Gastrocnemius medialis (tissue), 4 donors: Measurements from ENCODE around the gene CACNB4. TPM values are rescaled to one million over a fixed set of nuclear protein-coding genes. Genes with fewer than 3 reads are reported as not detected.
"Not testable (repeated sequence)": the region's sequence is repeated elsewhere in the genome, so short reads cannot be mapped to it uniquely, and the experiment has no call there.

Experiments
- ATAC-seq, 2 donors: fragments of 150-250 bp; one replicate each; pipeline ENCODE4 v1.9.1; 2016
- DNase-seq, 2 donors: peaks; one replicate each; pipeline ENCODE4 v3.0.0-alpha.2; 2019
- H3K27ac ChIP-seq, 4 donors: fragments of 200-600 bp; sonication (generic); 1 replicate in 1 of 4; 2 replicates in 3 of 4; pipeline ENCODE4 v1.5.1; 2016 to 2018; ENCODE audit warnings: mild to moderate bottlenecking in 2 of 4, moderate library complexity in 1 of 4
- H3K27me3 ChIP-seq, 3 donors: fragments of 200-600 bp; sonication (generic) in 2 of 3; 1 replicate in 1 of 3; 2 replicates in 2 of 3; pipeline versions ENCODE4 v1.5.1 to v1.6.0; 2016 to 2019; ENCODE audit warnings: mild to moderate bottlenecking in 1 of 3, moderate library complexity in 1 of 3
- H3K36me3 ChIP-seq, 2 donors: fragments of 200-600 bp; sonication (generic) in 1 of 2; one replicate each; pipeline ENCODE4 v1.5.1; 2017 to 2018
- H3K4me1 ChIP-seq, 2 donors: fragments of 200-600 bp; sonication (generic) in 1 of 2; one replicate each; pipeline ENCODE4 v1.5.1; 2016 to 2017; ENCODE audit warnings: mild to moderate bottlenecking in 2 of 2
- H3K4me3 ChIP-seq, 4 donors: fragments of 200-600 bp; sonication (generic) in 3 of 4; 1 replicate in 1 of 4; 2 replicates in 3 of 4; pipeline ENCODE4 v1.5.1; 2016 to 2019; ENCODE audit warnings: mild to moderate bottlenecking in 2 of 4
- H3K9me3 ChIP-seq, 3 donors: fragments of 200-600 bp; sonication (generic) in 2 of 3; 1 replicate in 1 of 3; 2 replicates in 2 of 3; pipeline ENCODE4 v1.5.1; 2016 to 2019
- CTCF ChIP-seq, 5 experiments: fragments of 450-650 bp in 3 of 5; fragments of 200-600 bp in 2 of 5; sonication (generic) in 2 of 5; IDR thresholded peaks in 4 of 5; conservative IDR thresholded peaks in 1 of 5; 1 replicate in 4 of 5; 2 replicates in 1 of 5; pipeline ENCODE4 v1.5.1; 2016 to 2019; ENCODE audit warnings: antibody characterized with exemption in 5 of 5, mild to moderate bottlenecking in 3 of 5, moderate library complexity in 3 of 5
- POLR2A ChIP-seq, 2 donors: fragments of 450-650 bp; IDR thresholded peaks; one replicate each; pipeline ENCODE4 v1.6.1; 2017; ENCODE audit warnings: antibody characterized with exemption in 2 of 2, mild to moderate bottlenecking in 2 of 2, moderate library complexity in 2 of 2
- in situ Hi-C, 4 donors: fragments of 200-750 bp; cut with MboI; loops; one replicate each; pipeline versions ENCODE4 v1.15.0 to v1.8.0; 2017; ENCODE audit warnings: low sequenced_read_pairs in 4 of 4
- intact Hi-C: fragments of 100-400 bp; cut with DNase I; formaldehyde crosslinking; loops from one replicate; pipeline ENCODE4 v1.15.1; 2023; ENCODE audit warnings: low total_unique reads
- total RNA-seq, 4 donors: library from RNA; depleted of rRNA; stranded (reverse); fragments of >200 nt; gene quantifications; one replicate each; pipeline versions ENCODE4 v1.1.0 to v1.2.3, GENCODE V29; 2016

CACNB4 gene
- total RNA-seq, 4 donors from 2014 or later, result 0.04 to 0.56 (median 0.36) TPM

- no peaks in the 10 kb centered on the region for H3K27me3 ChIP-seq
- H3K4me1 ChIP-seq, result peaks cover 12 to 16% of the 10 kb centered on the region in 2 donors
- in situ Hi-C loops, result loop anchor here (25.0 kb wide), 4 partner anchors 168 to 393 kb away; partner anchors contain the start of gene ARL5A (in 2 of the 4)
- no peak for DNase-seq
- H3K27ac ChIP-seq, result no peak overlapping the region
- intact Hi-C loops, result loop anchor here (2.0 kb wide), 1 partner anchor 177 kb away; the partner anchor contains the start of gene ARL5A
- no peak overlapping the region for H3K4me3 ChIP-seq
- H3K36me3 ChIP-seq, result no peaks in the 10 kb centered on the region
- ATAC-seq, result no peak
- TF ChIP-seq CTCF (IDR thresholded peaks at IDR 0.05 in 4 of 5, conservative IDR thresholded peaks at IDR 0.05 in 1 of 5), result no peak
- no peak for TF ChIP-seq POLR2A (IDR thresholded peaks at IDR 0.05)
- no peaks in the 10 kb centered on the region for H3K9me3 ChIP-seq
Observed at GRCh38 chr2:152005607-152006006, 93.2 kb downstream of the CACNB4 start.

GRCh38 chr2:152003283-152003682 lies 95.6 kb downstream of the CACNB4 start:
- H3K4me1 ChIP-seq, result peaks cover 12 to 16% of the 10 kb centered on the region in 2 donors
- H3K27ac ChIP-seq, result peak overlapping the region in 2 of 4 donors; percentile 48 to 61
- DNase-seq, result peak in 1 of 2 donors; percentile 25
- ATAC-seq, result peak; percentile 25 to 61
- H3K36me3 ChIP-seq, intact Hi-C loops, H3K9me3 ChIP-seq, H3K27me3 ChIP-seq: not testable (repeated sequence)
- in situ Hi-C loops, result loop anchor here (25.0 kb wide), 4 partner anchors 166 to 391 kb away; partner anchors contain the start of gene ARL5A (in 2 of the 4)
- H3K4me3 ChIP-seq, result peak overlapping the region in 1 of 4 donors; percentile 22

- peak; percentile 14 to 33 for DNase-seq
- Histone ChIP-seq H3K4me3 (no peak overlapping the region), H3K27ac (no peak overlapping the region), H3K9me3 (no peaks in the 10 kb centered on the region), H3K4me1 (peaks cover 6 to 7% of the 10 kb centered on the region in 2 donors), H3K27me3 (no peaks in the 10 kb centered on the region), H3K36me3 (no peaks in the 10 kb centered on the region)
- in situ Hi-C loops (loop anchor here in 1 of 4 donors (10.0 kb wide), 1 partner anchor 154 kb away; no protein-coding TSS in a partner anchor), intact Hi-C loops (loop anchor here (1.0 kb wide), 1 partner anchor 27 kb away; no protein-coding TSS in a partner anchor)
- ATAC-seq, result peak; percentile 51
- TF ChIP-seq POLR2A (IDR thresholded peaks at IDR 0.05) (no peak), CTCF (IDR thresholded peaks at IDR 0.05 in 4 of 5, conservative IDR thresholded peaks at IDR 0.05 in 1 of 5) (peak; percentile 49 to 87 (median 69))
Observed at GRCh38 chr2:151999053-151999452, 99.8 kb downstream of the CACNB4 start.

- Histone ChIP-seq H3K4me1 (no peaks in the 10 kb centered on the region), H3K9me3 (no peaks in the 10 kb centered on the region), H3K27me3 (no peaks in the 10 kb centered on the region), H3K4me3 (no peak overlapping the region), H3K27ac (no peak overlapping the region), H3K36me3 (no peaks in the 10 kb centered on the region)
- in situ Hi-C loops (loop anchor here in 1 of 4 donors (10.0 kb wide), 1 partner anchor 152 kb away; no protein-coding TSS in a partner anchor), intact Hi-C loops (no loop called here)
- no peak for ATAC-seq
- no peak for TF ChIP-seq POLR2A (IDR thresholded peaks at IDR 0.05)
- TF ChIP-seq CTCF (IDR thresholded peaks at IDR 0.05 in 4 of 5, conservative IDR thresholded peaks at IDR 0.05 in 1 of 5), result no peak
- no peak for DNase-seq
Observed at GRCh38 chr2:151996243-151997003, 102.4 kb downstream of the CACNB4 start.

GRCh38 chr2:151995161-151995557 lies 103.7 kb downstream of the CACNB4 start:
- in situ Hi-C loops, result loop anchor here in 1 of 4 donors (10.0 kb wide), 1 partner anchor 150 kb away; no protein-coding TSS in a partner anchor
- Histone ChIP-seq H3K4me3 (no peak overlapping the region), H3K4me1 (no peaks in the 10 kb centered on the region), H3K27ac (no peak overlapping the region), H3K9me3 (no peaks in the 10 kb centered on the region), H3K27me3 (no peaks in the 10 kb centered on the region), H3K36me3 (no peaks in the 10 kb centered on the region)
- TF ChIP-seq CTCF (IDR thresholded peaks at IDR 0.05 in 4 of 5, conservative IDR thresholded peaks at IDR 0.05 in 1 of 5) (no peak), POLR2A (IDR thresholded peaks at IDR 0.05) (no peak)
- intact Hi-C loops, result no loop called here
- DNase-seq, result no peak
- no peak for ATAC-seq

GRCh38 chr2:151994178-151994577 lies 104.7 kb downstream of the CACNB4 start:
- in situ Hi-C loops, result loop anchor here in 1 of 4 donors (10.0 kb wide), 1 partner anchor 149 kb away; no protein-coding TSS in a partner anchor
- DNase-seq, H3K9me3 ChIP-seq, H3K27me3 ChIP-seq, H3K27ac ChIP-seq, H3K4me3 ChIP-seq, intact Hi-C loops, H3K36me3 ChIP-seq, H3K4me1 ChIP-seq, ATAC-seq: not testable (repeated sequence)
